Measurements from ENCODE around the gene AKR1C1. TPM values are rescaled to one million over a fixed set of nuclear protein-coding genes. Genes with fewer than 3 reads are reported as not detected.
"Not testable (repeated sequence)": the region's sequence is repeated elsewhere in the genome, so short reads cannot be mapped to it uniquely, and the experiment has no call there.

AKR1C1 gene
- total and polyA plus RNA-seq, 7 experiments from 2014 or later: 1.8 to 4.7 (median 3.4) TPM; not detected in 2

GRCh38 chr10:4941540-4942330, 21.5 kb upstream of the AKR1C1 start:
- no peak overlapping the region for H3K27ac ChIP-seq (ENCODE audit: low read depth, low read length)

GRCh38 chr10:4942931-4943330, 20.3 kb upstream of the AKR1C1 start:
- H3K4me1 ChIP-seq (ENCODE audit: control insufficient read depth in 2 of 2, insufficient read depth in 2 of 2, low read length in 2 of 2); H3K36me3 ChIP-seq (ENCODE audit: control insufficient read depth in 2 of 3, insufficient read depth in 3 of 3, low read length in 3 of 3); H3K9me3 Mint-ChIP-seq; H3K27me3 ChIP-seq (ENCODE audit: control insufficient read depth in 2 of 2, insufficient read depth in 2 of 2, low read length in 2 of 2); intact Hi-C loops (cut with micrococcal nuclease); DNase-seq; POLR2A ChIA-PET; H3K27ac Mint-ChIP-seq; H3K4me3 Mint-ChIP-seq; H3K9me3 ChIP-seq (ENCODE audit: control insufficient read depth in 2 of 3, low read length in 3 of 3); CTCF ChIA-PET; H3K4me1 Mint-ChIP-seq; H3K27me3 Mint-ChIP-seq; H3K4me3 ChIP-seq (ENCODE audit: low read length); ATAC-seq; H3K27ac ChIP-seq (ENCODE audit: low read depth, low read length): not testable (repeated sequence)
- H3K36me3 Mint-ChIP-seq: peaks cover 0 to 27% (median 6%) of the 10 kb centered on the region in 5 donors

More at GRCh38 chr10:4941540-4942330, 21.5 kb upstream of the AKR1C1 start:
- no peak for ATAC-seq
- CTCF ChIA-PET: no interaction called here
- POLR2A ChIA-PET: no interaction called here
- peaks cover 0 to 3% (median 0%) of the 10 kb centered on the region in 11 donors for H3K9me3 Mint-ChIP-seq
- H3K4me3 ChIP-seq (ENCODE audit: low read length): no peak overlapping the region
- H3K36me3 ChIP-seq (ENCODE audit: control insufficient read depth in 2 of 3, insufficient read depth in 3 of 3, low read length in 3 of 3): no peaks in the 10 kb centered on the region
- no peak for DNase-seq
- no peaks in the 10 kb centered on the region for H3K4me1 ChIP-seq (ENCODE audit: control insufficient read depth in 2 of 2, insufficient read depth in 2 of 2, low read length in 2 of 2)
- no peak overlapping the region for H3K4me3 Mint-ChIP-seq
- peaks cover 0 to 3% (median 0%) of the 10 kb centered on the region in 5 donors for H3K27me3 Mint-ChIP-seq
- no peaks in the 10 kb centered on the region for H3K9me3 ChIP-seq (ENCODE audit: control insufficient read depth in 2 of 3, low read length in 3 of 3)
- no peaks in the 10 kb centered on the region for H3K4me1 Mint-ChIP-seq
- no peak overlapping the region for H3K27ac Mint-ChIP-seq
- peaks cover 0 to 20% (median 7%) of the 10 kb centered on the region in 5 donors for H3K36me3 Mint-ChIP-seq
- intact Hi-C loops (cut with micrococcal nuclease): no loop called here
- H3K27me3 ChIP-seq (ENCODE audit: control insufficient read depth in 2 of 2, insufficient read depth in 2 of 2, low read length in 2 of 2): no peaks in the 10 kb centered on the region

GRCh38 chr10:4943416-4943815, 19.8 kb upstream of the AKR1C1 start:
- DNase-seq; H3K4me3 Mint-ChIP-seq; H3K4me3 ChIP-seq (ENCODE audit: low read length); H3K36me3 ChIP-seq (ENCODE audit: control insufficient read depth in 2 of 3, insufficient read depth in 3 of 3, low read length in 3 of 3); ATAC-seq; CTCF ChIA-PET; H3K4me1 ChIP-seq (ENCODE audit: control insufficient read depth in 2 of 2, insufficient read depth in 2 of 2, low read length in 2 of 2); H3K27ac Mint-ChIP-seq; H3K27me3 Mint-ChIP-seq; H3K9me3 ChIP-seq (ENCODE audit: control insufficient read depth in 2 of 3, low read length in 3 of 3); H3K9me3 Mint-ChIP-seq; H3K27ac ChIP-seq (ENCODE audit: low read depth, low read length); intact Hi-C loops (cut with micrococcal nuclease); H3K27me3 ChIP-seq (ENCODE audit: control insufficient read depth in 2 of 2, insufficient read depth in 2 of 2, low read length in 2 of 2); H3K4me1 Mint-ChIP-seq: not testable (repeated sequence)
- H3K36me3 Mint-ChIP-seq: peaks cover 0 to 29% (median 6%) of the 10 kb centered on the region in 5 donors
- POLR2A ChIA-PET: interaction anchor here (0.7 kb wide), 1 partner anchor 1413 kb away, joined by 3 read pairs; no protein-coding TSS in a partner anchor

- no peaks in the 10 kb centered on the region for H3K27me3 ChIP-seq (ENCODE audit: control insufficient read depth in 2 of 2, insufficient read depth in 2 of 2, low read length in 2 of 2)
- no peak overlapping the region for H3K4me3 Mint-ChIP-seq
- H3K36me3 ChIP-seq (ENCODE audit: control insufficient read depth in 2 of 3, insufficient read depth in 3 of 3, low read length in 3 of 3): no peaks in the 10 kb centered on the region
- intact Hi-C loops (cut with micrococcal nuclease): no loop called here
- peaks cover 0 to 7% (median 0%) of the 10 kb centered on the region in 5 donors for H3K27me3 Mint-ChIP-seq
- no peaks in the 10 kb centered on the region for H3K9me3 ChIP-seq (ENCODE audit: control insufficient read depth in 2 of 3, low read length in 3 of 3)
- H3K9me3 Mint-ChIP-seq: peaks cover 0 to 3% (median 0%) of the 10 kb centered on the region in 11 donors
- H3K27ac Mint-ChIP-seq: no peak overlapping the region
- no peak overlapping the region for H3K4me3 ChIP-seq (ENCODE audit: low read length)
- H3K4me1 Mint-ChIP-seq: no peaks in the 10 kb centered on the region
- H3K27ac ChIP-seq (ENCODE audit: low read depth, low read length): no peak overlapping the region
- ChIA-PET CTCF (no interaction called here), POLR2A (interaction anchor here (0.7 kb wide), 1 partner anchor 1413 kb away, joined by 3 read pairs; no protein-coding TSS in a partner anchor)
- H3K4me1 ChIP-seq (ENCODE audit: control insufficient read depth in 2 of 2, insufficient read depth in 2 of 2, low read length in 2 of 2): no peaks in the 10 kb centered on the region
- ATAC-seq (no peak), DNase-seq (no peak)
- H3K36me3 Mint-ChIP-seq: peaks cover 0 to 29% (median 6%) of the 10 kb centered on the region in 5 donors
Measured at GRCh38 chr10:4943821-4944220, 19.4 kb upstream of the AKR1C1 start.

GRCh38 chr10:4944841-4945240, 18.4 kb upstream of the AKR1C1 start:
- H3K4me1 Mint-ChIP-seq: no peaks in the 10 kb centered on the region
- POLR2A ChIA-PET: no interaction called here

GRCh38 chr10:4945766-4946717, 17.2 kb upstream of the AKR1C1 start:
- Mint-ChIP-seq H3K27ac (no peak overlapping the region), H3K36me3 (peaks cover 0 to 41% (median 8%) of the 10 kb centered on the region in 5 donors), H3K9me3 (peaks cover 0 to 3% (median 0%) of the 10 kb centered on the region in 11 donors), H3K4me1 (no peaks in the 10 kb centered on the region), H3K4me3 (no peak overlapping the region), H3K27me3 (peaks cover 0 to 3% (median 0%) of the 10 kb centered on the region in 5 donors)
- ATAC-seq (no peak), DNase-seq (no peak)
- no peak overlapping the region for H3K4me3 ChIP-seq (ENCODE audit: low read length)
- no peaks in the 10 kb centered on the region for H3K9me3 ChIP-seq (ENCODE audit: control insufficient read depth in 2 of 3, low read length in 3 of 3)
- H3K4me1 ChIP-seq (ENCODE audit: control insufficient read depth in 2 of 2, insufficient read depth in 2 of 2, low read length in 2 of 2): no peaks in the 10 kb centered on the region
- H3K36me3 ChIP-seq (ENCODE audit: control insufficient read depth in 2 of 3, insufficient read depth in 3 of 3, low read length in 3 of 3): no peaks in the 10 kb centered on the region
- no peak overlapping the region for H3K27ac ChIP-seq (ENCODE audit: low read depth, low read length)
- CTCF ChIA-PET: no interaction called here
- intact Hi-C loops (cut with micrococcal nuclease): no loop called here
- no peaks in the 10 kb centered on the region for H3K27me3 ChIP-seq (ENCODE audit: control insufficient read depth in 2 of 2, insufficient read depth in 2 of 2, low read length in 2 of 2)
- POLR2A ChIA-PET: no interaction called here

More at GRCh38 chr10:4944841-4945240, 18.4 kb upstream of the AKR1C1 start:
- Mint-ChIP-seq H3K27me3 (peaks cover 0 to 3% (median 0%) of the 10 kb centered on the region in 5 donors), H3K27ac (no peak overlapping the region), H3K4me3 (no peak overlapping the region), H3K9me3 (peaks cover 0 to 3% (median 0%) of the 10 kb centered on the region in 11 donors), H3K36me3 (peaks cover 0 to 36% (median 8%) of the 10 kb centered on the region in 5 donors)
- Histone ChIP-seq H3K4me1 (ENCODE audit: control insufficient read depth in 2 of 2, insufficient read depth in 2 of 2, low read length in 2 of 2) (no peaks in the 10 kb centered on the region), H3K36me3 (ENCODE audit: control insufficient read depth in 2 of 3, insufficient read depth in 3 of 3, low read length in 3 of 3) (no peaks in the 10 kb centered on the region), H3K27me3 (ENCODE audit: control insufficient read depth in 2 of 2, insufficient read depth in 2 of 2, low read length in 2 of 2) (no peaks in the 10 kb centered on the region), H3K4me3 (ENCODE audit: low read length) (no peak overlapping the region), H3K9me3 (ENCODE audit: control insufficient read depth in 2 of 3, low read length in 3 of 3) (no peaks in the 10 kb centered on the region), H3K27ac (ENCODE audit: low read depth, low read length) (no peak overlapping the region)
- DNase-seq (no peak), ATAC-seq (no peak)
- intact Hi-C loops (cut with micrococcal nuclease): no loop called here
- CTCF ChIA-PET: no interaction called here
